Measurements from ENCODE around the gene HOXD9. TPM values are rescaled to one million over a fixed set of nuclear protein-coding genes. Genes with fewer than 3 reads are reported as not detected.

HOXD9 gene
- total RNA-seq, 1 experiment from 2014 or later = 1.8 TPM

DNA sequence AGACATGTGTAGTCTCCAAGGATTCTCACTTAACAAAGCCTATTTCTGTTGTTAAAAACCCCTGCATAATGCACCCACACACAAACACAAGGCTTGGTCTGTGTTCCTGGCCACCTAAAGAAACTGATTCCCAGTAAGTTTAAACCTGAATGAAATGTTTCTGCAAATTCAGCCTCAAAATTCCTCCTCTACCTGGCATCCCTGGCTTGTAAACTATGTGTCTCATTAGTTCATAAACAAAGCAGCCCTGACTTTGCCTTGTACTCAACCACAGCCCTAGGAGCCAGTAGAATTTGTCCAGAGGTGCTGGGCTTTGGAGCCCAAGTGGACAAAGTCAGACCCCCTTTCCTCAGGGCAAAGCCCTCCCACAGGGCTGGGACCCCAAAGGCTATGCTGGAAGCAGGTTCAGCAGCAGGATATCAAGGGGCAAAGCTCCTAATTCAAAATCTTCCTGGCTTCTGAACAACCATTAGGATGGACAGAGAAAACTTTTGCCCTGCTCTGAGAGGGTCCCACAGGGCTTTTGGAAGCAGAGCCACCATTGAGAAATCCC is 32.6 kb upstream of the HOXD9 start:
- Histone ChIP-seq H3K4me3 (no peak overlapping the region), H3K9me3 (replicated peaks) (no peaks in the 10 kb centered on the region; the same call in 1 of the 2 replicates), H3K36me3 (no peaks in the 10 kb centered on the region), H3K27me3 (replicated peaks) (peaks cover 92% of the 10 kb centered on the region), H3K4me1 (replicated peaks) (peaks cover 16% of the 10 kb centered on the region), H3K27ac (no peak overlapping the region)
- DNase-seq (ENCODE audit: low read depth in 1 of 2, low spot score in 2 of 2) = no peak

DNA sequence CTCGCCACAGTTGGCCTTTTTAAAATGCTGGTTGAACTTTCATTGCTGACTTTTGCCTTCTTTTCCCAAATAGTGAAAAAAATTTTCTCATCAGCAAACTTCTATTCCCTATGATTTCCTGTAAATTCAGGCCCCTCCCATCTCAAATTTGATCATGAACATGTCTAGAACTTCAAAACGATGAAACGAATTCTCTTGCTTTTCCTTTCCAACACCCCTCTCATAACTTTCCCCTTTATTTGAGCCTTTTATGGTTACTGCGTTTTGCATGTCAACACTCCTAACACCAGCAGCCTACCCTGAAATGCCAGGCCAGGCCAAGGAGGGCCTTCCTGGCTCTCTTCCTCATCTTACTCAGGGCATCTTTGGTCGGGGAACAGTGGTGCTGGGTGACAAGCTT is 31.7 kb upstream of the HOXD9 start:
- H3K4me3 ChIP-seq = no peak overlapping the region
- H3K9me3 ChIP-seq (replicated peaks) = no peaks in the 10 kb centered on the region; the same call in 1 of the 2 replicates
- H3K27me3 ChIP-seq (replicated peaks) = peaks cover 92% of the 10 kb centered on the region

DNA sequence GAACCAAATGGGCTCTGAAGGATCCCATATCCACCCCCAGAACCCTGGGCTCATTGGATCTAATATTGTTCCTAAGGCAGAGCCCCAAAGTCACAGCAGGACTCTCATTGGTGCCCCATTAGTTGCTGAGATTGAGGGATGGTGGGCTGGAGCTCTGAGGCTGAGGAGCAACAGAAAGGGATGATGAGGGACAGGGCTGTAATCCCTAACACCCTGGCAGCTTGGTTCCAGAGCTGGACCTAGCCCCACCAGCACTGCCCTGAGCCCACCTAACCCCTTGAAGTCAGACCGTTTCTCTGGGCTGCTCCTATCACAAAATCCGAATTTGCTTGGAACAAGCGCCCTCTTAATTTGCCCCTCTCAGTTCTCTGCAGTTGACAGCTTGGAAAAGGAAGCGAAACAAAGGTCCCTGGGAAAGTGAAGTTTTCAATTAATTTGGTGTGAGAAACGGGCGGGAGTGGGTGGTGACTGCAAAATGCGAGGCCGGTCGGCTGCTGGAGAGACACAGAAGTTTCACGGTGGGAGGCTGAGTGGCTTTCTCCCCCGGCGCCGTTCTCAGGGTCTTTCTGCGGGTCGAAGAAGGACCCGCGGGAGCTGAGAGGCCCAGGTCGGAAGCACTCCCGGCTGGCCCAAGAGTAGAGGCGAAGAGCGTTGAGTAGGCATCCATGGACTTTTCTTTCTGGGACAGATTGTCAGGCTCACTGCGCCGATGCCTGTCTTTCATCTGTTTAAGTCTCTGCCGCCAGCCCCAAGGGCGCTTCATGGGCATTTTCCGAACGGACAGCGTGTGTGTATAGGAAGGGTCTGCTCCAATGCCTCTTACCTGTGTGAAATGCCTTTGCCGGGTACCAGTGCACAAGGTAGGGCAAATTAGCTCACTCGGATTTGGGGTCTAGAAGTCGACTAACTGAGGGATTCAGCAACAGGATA is 30.9 kb upstream of the HOXD9 start:
- H3K36me3 ChIP-seq = no peaks in the 10 kb centered on the region
- DNase-seq (ENCODE audit: low read depth in 1 of 2, low spot score in 2 of 2) = no peak
- H3K27me3 ChIP-seq (replicated peaks) = peaks cover 93% of the 10 kb centered on the region
- H3K4me3 ChIP-seq = no peak overlapping the region
- no peak overlapping the region for H3K27ac ChIP-seq
- no peaks in the 10 kb centered on the region; the same call in 1 of the 2 replicates for H3K9me3 ChIP-seq (replicated peaks)
- H3K4me1 ChIP-seq (replicated peaks) = peaks cover 16% of the 10 kb centered on the region

More for the DNA sequence above, 31.7 kb upstream of the HOXD9 start:
- DNase-seq (ENCODE audit: low read depth in 1 of 2, low spot score in 2 of 2) = no peak
- peaks cover 16% of the 10 kb centered on the region for H3K4me1 ChIP-seq (replicated peaks)
- no peaks in the 10 kb centered on the region for H3K36me3 ChIP-seq
- H3K27ac ChIP-seq = no peak overlapping the region

DNA sequence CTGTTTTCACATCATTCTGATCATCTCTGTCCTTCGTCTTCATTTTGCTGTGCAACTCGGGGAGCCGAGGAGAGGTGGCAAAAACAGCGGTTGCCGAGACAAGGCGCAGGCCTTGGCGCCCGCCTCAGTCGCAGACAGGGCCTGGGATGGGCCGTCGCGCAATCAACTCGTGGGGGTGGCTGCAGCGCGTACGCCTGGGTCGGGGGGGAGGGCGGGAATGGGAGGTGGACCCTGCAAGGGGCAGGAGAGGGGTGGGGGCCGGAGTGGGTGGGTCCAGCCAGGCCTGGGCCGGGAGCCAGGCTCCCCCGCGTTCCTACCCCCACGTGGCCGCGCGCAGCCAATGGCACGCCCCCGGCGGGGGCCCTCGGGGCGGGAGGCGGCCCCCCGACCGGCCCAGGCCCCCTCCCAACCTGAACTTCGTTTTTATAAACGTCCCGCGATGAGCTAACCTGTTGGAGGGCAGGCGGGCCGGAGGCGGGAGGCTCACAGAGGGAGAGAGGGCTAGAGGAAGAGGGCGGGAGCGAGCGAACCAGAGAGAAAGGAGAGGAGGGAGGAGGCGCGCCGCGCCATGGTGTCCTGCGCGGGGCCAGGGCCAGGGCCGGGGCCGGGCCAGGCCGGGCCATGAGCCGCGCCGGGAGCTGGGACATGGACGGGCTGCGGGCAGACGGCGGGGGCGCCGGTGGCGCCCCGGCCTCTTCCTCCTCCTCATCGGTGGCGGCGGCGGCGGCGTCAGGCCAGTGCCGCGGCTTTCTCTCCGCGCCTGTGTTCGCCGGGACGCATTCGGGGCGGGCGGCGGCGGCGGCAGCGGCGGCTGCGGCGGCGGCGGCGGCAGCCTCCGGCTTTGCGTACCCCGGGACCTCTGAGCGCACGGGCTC is 30.0 kb upstream of the HOXD9 start, which contains the start of gene HOXD13:
Gene HOXD13, plus strand, starts transcription at position 452 of the 875 bp plus-strand sequence. Its CDS starts 170 bp downstream, at position 622.
- no peak within 1 kb of the TSS for H3K27ac ChIP-seq
- DNase-seq (ENCODE audit: low read depth in 1 of 2, low spot score in 2 of 2) = peak in 1 of 2 experiments; percentile 26
- peaks cover 86% of the 10 kb centered on the region for H3K27me3 ChIP-seq (replicated peaks)
- no peaks in the 10 kb centered on the region for H3K36me3 ChIP-seq
- H3K9me3 ChIP-seq (replicated peaks) = no peaks in the 10 kb centered on the region; the same call in 1 of the 2 replicates
- H3K4me3 ChIP-seq = peak within 1 kb of the TSS; percentile 52
- peaks cover 25% of the 10 kb centered on the region for H3K4me1 ChIP-seq (replicated peaks)

DNA sequence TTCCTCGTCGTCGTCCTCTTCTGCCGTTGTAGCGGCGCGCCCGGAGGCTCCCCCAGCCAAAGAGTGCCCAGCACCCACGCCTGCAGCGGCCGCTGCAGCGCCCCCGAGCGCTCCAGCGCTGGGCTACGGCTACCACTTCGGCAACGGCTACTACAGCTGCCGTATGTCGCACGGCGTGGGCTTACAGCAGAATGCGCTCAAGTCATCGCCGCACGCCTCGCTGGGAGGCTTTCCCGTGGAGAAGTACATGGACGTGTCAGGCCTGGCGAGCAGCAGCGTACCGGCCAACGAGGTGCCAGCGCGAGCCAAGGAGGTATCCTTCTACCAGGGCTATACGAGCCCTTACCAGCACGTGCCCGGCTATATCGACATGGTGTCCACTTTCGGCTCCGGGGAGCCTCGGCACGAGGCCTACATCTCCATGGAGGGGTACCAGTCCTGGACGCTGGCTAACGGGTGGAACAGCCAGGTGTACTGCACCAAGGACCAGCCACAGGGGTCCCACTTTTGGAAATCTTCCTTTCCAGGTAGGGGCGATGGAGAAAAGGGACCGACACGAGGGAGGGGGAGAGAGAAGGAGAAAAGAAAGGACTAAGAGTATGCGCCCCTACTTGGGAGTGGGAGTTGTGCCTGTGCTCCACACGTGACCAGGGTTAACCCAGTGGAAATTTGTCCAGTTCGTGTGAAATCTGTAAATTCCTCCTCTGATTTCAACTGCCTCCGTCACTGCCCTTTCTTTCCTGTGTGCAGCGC is 29.2 kb upstream of the HOXD9 start:
- no peaks in the 10 kb centered on the region; the same call in 1 of the 2 replicates for H3K9me3 ChIP-seq (replicated peaks)
- peak in 1 of 2 experiments; percentile 55 for DNase-seq (ENCODE audit: low read depth in 1 of 2, low spot score in 2 of 2)
- H3K36me3 ChIP-seq = no peaks in the 10 kb centered on the region
- H3K27me3 ChIP-seq (replicated peaks) = peaks cover 78% of the 10 kb centered on the region
- peaks cover 31% of the 10 kb centered on the region for H3K4me1 ChIP-seq (replicated peaks)
- H3K27ac ChIP-seq = no peak overlapping the region
- peak overlapping the region; percentile 52 for H3K4me3 ChIP-seq

DNA sequence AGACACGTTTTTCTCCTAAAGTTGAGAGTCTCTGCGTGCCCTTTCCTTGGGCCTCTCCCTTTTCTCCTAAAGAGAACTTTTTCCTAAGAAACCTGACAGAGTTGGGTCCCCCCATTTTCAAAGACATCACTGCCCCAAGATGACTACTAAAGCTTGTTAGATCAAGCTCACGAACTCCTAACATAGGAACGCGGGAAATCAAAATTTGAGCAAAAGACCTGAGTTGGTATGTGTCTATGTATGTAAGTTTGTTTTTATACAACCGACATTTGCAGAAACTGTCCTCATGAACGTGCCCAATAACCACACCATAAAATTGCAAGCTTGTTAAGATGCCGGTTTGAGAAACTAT is 28.6 kb upstream of the HOXD9 start:
- H3K27ac ChIP-seq = no peak overlapping the region
- peaks cover 78% of the 10 kb centered on the region for H3K27me3 ChIP-seq (replicated peaks)
- DNase-seq (ENCODE audit: low read depth in 1 of 2, low spot score in 2 of 2) = no peak
- no peaks in the 10 kb centered on the region for H3K36me3 ChIP-seq
- H3K4me3 ChIP-seq = no peak overlapping the region
- peaks cover 34% of the 10 kb centered on the region for H3K4me1 ChIP-seq (replicated peaks)
- no peaks in the 10 kb centered on the region; the same call in 1 of the 2 replicates for H3K9me3 ChIP-seq (replicated peaks)

DNA sequence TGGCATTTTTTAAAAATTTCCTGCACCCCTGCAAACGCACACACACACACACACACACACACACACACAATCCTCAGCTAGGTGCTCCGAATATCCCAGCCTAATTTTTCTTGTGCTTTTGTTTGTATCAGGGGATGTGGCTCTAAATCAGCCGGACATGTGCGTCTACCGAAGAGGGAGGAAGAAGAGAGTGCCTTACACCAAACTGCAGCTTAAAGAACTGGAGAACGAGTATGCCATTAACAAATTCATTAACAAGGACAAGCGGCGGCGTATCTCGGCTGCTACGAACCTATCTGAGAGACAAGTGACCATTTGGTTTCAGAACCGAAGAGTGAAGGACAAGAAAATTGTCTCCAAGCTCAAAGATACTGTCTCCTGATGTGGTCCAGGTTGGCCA is 28.2 kb upstream of the HOXD9 start:
- H3K9me3 ChIP-seq (replicated peaks) = no peaks in the 10 kb centered on the region; the same call in 1 of the 2 replicates
- H3K27ac ChIP-seq = no peak overlapping the region
- DNase-seq (ENCODE audit: low read depth in 1 of 2, low spot score in 2 of 2) = no peak
- H3K36me3 ChIP-seq = no peaks in the 10 kb centered on the region
- H3K4me1 ChIP-seq (replicated peaks) = peaks cover 34% of the 10 kb centered on the region
- peaks cover 78% of the 10 kb centered on the region for H3K27me3 ChIP-seq (replicated peaks)
- no peak overlapping the region for H3K4me3 ChIP-seq

DNA sequence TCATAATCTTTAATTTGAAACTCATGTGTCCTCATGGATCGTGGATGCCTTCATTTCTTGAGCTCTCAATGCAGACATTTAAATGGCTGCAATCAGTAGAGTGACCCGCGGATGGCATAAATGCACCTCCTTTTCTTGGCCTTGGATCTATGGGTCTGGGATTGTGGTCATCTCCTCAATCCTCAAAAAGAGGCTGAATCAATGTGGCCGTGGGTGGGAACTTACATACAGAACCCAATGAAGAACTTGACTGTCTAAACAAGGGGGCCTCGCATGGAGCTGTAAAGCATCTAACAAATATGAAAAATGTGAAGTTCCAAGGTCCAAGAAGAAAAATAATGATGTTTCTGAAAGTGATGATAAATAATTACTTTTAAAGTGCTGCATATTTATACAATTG is 27.1 kb upstream of the HOXD9 start:
- no peak for DNase-seq (ENCODE audit: low read depth in 1 of 2, low spot score in 2 of 2)
- Histone ChIP-seq H3K4me3 (no peak overlapping the region), H3K36me3 (no peaks in the 10 kb centered on the region), H3K9me3 (replicated peaks) (no peaks in the 10 kb centered on the region; the same call in 1 of the 2 replicates), H3K27me3 (replicated peaks) (peaks cover 67% of the 10 kb centered on the region), H3K4me1 (replicated peaks) (peaks cover 34% of the 10 kb centered on the region), H3K27ac (no peak overlapping the region)

DNA sequence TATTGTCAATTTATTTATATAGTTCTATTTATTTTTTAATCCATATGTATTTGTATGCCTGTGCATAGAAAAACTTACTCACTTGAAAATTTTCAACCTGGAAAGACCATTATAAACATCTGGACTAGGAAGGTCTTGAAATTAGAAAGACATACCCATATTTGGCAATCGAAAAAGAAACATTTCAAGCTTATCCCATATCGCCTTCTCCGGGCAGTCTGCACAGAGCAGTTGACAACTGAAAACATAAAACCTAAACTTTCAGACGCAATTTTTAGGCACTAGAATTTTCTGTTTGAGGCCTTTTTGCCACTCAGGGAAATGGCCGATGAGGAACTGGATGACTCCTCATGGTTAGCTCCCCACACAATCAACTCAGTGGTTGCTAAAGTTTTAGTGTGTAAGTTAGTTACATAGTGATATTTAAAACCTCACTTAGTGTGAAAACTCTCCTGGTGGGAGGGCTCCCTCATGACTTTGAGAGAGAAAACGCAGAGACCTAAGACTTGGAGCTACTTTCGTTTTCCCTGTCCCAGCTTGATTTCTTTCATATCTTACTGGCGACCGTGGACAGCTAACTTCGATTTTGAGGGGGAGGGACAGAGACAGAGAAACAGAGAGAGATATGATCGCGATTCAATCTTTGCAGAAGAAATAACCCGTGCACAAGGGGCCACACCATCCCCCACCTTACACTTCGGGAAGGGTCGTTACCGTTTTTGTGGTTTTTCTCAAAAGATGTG is 26.1 kb upstream of the HOXD9 start:
- no peaks in the 10 kb centered on the region; the same call in 1 of the 2 replicates for H3K9me3 ChIP-seq (replicated peaks)
- peak overlapping the region; percentile 36 for H3K27ac ChIP-seq
- peaks cover 59% of the 10 kb centered on the region for H3K27me3 ChIP-seq (replicated peaks)
- H3K4me3 ChIP-seq = peak overlapping the region; percentile 46
- H3K36me3 ChIP-seq = no peaks in the 10 kb centered on the region
- peak in 1 of 2 experiments; percentile 49 for DNase-seq (ENCODE audit: low read depth in 1 of 2, low spot score in 2 of 2)
- H3K4me1 ChIP-seq (replicated peaks) = peaks cover 34% of the 10 kb centered on the region

DNA sequence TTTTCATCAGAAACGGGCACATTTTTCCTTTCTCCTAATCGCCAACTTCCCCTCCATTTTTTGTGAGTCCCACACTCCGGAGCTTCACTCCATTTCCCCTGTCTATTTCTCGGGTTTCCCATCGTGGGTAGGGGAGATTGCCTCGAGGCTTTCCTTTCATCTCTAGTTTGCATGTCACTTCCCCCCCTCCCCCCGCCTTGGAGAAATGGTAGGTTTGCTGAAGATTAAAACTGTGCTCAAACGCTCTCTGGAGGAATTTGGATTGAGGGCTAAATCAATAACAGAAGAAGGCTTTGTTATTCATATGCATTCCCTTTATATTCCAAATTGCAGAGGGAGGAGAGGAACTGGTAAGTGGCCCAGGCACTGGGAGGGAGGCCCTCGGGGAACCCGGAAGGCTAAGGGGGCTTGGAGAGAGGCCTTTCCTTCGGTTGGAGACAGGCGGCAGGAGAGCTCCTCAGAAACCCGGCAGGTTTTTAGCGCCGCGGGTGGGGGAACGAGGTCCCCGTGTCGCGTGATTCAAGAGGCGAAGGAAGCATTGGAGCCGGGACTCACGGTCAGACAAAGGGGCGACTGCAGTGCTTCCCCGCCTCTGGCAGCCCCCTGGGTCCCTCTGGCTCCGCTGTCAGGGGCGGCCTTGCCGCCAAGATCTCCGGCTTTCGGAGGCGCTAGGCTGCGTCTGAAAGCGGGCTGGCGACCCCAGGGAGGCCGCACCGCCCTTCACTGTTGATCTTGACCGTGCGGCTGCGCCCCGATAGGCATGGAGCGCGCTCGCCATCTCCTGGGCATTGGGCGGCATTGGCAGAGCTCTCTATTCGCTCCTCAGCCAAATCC is 25.3 kb upstream of the HOXD9 start:
- peaks cover 53% of the 10 kb centered on the region for H3K27me3 ChIP-seq (replicated peaks)
- no peaks in the 10 kb centered on the region; the same call in 1 of the 2 replicates for H3K9me3 ChIP-seq (replicated peaks)
- H3K4me1 ChIP-seq (replicated peaks) = peaks cover 34% of the 10 kb centered on the region
- peak; percentile 78 for DNase-seq (ENCODE audit: low read depth in 1 of 2, low spot score in 2 of 2)
- peak overlapping the region; percentile 36 for H3K27ac ChIP-seq
- peak overlapping the region; percentile 46 for H3K4me3 ChIP-seq
- no peaks in the 10 kb centered on the region for H3K36me3 ChIP-seq

DNA sequence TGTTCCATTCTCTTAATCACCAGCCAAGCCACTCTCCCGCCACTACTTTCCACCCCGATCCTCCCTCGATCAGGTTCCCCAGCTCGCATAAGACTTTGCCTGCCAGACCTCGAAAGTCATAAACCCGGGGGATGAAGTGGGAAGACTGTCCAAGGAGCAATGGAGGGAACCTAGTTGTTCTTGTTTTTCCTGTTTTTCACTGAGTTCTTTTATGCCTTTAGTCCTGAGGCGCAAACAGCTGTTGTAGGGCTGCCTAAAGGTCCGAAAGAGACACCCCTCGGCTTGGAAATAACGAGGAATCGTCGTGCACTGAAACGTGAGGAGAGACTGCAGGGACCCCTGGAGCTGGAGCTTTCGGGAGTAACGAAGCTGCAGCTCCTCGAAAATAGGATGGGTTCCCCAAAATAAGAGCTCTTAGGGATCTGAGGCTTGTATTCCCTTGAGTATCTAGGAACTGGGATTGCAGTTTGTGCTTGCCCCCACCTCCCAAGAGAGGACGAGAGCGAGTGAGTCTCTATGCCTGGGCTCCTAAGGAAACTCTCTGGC is 24.6 kb upstream of the HOXD9 start:
- peak overlapping the region; percentile 46 for H3K4me3 ChIP-seq
- H3K27me3 ChIP-seq (replicated peaks) = peaks cover 47% of the 10 kb centered on the region

More for the DNA sequence above, 24.6 kb upstream of the HOXD9 start:
- peak in 1 of 2 experiments; percentile 62 for DNase-seq (ENCODE audit: low read depth in 1 of 2, low spot score in 2 of 2)
- no peaks in the 10 kb centered on the region for H3K36me3 ChIP-seq
- H3K27ac ChIP-seq = no peak overlapping the region
- H3K4me1 ChIP-seq (replicated peaks) = peaks cover 30% of the 10 kb centered on the region
- H3K9me3 ChIP-seq (replicated peaks) = no peaks in the 10 kb centered on the region; the same call in 1 of the 2 replicates
